Right lobe of liver (tissue), 6 donors: Measurements from ENCODE around the gene PIGZ. TPM values are rescaled to one million over a fixed set of nuclear protein-coding genes. Genes with fewer than 3 reads are reported as not detected.

Source experiments
- ATAC-seq, 4 donors: fragments of 200-7000 bp; cut with Tn5 transposase; one replicate each; pipeline ENCODE4 v1.9.1; 2020; ENCODE audit warnings: mild to moderate bottlenecking in 4 of 4, moderate library complexity in 4 of 4
- DNase-seq, 3 donors: peaks; one replicate each; pipeline ENCODE4 v3.0.0-alpha.2; 2020
- H3K27ac ChIP-seq, 3 donors: fragments of 200-600 bp; one replicate each; pipeline ENCODE4 v1.8.0; 2022
- H3K27me3 ChIP-seq, 2 donors: fragments of 200-600 bp; one replicate each; pipeline ENCODE4 v1.8.0; 2022
- H3K36me3 ChIP-seq, 4 donors: fragments of 200-600 bp; sonication (generic) in 1 of 4; one replicate each; pipeline versions ENCODE4 v1.5.1 to v1.8.0; 2017 to 2022; ENCODE audit warnings: control low read depth in 1 of 4
- H3K4me1 ChIP-seq, 4 donors: fragments of 200-600 bp; sonication (generic) in 1 of 4; one replicate each; pipeline versions ENCODE4 v1.5.1 to v1.8.0; 2017 to 2022; ENCODE audit warnings: control low read depth in 1 of 4
- H3K4me3 ChIP-seq, 3 donors: fragments of 200-600 bp; one replicate each; pipeline ENCODE4 v1.8.0; 2022
- H3K9me3 ChIP-seq, 4 donors: fragments of 200-600 bp; sonication (generic) in 1 of 4; one replicate each; pipeline versions ENCODE4 v1.5.1 to v1.8.0; 2017 to 2022; ENCODE audit warnings: control low read depth in 1 of 4
- POLR2A ChIP-seq: fragments of 450-650 bp; IDR thresholded peaks from one replicate; pipeline ENCODE4 v1.6.1; 2017; ENCODE audit warnings: antibody characterized with exemption, mild to moderate bottlenecking
- WGBS: methylation state at CpG from one replicate; pipeline ENCODE4 v1.1.6; 2018; ENCODE audit warnings: low coverage, low lambda C conversion rate; ENCODE audit not compliant: insufficient coverage; ENCODE audit errors: missing lambda C conversion rate; 5-methylcytosine and 5-hydroxymethylcytosine counted together
- intact Hi-C, 2 donors: fragments of 100-400 bp; cut with DNase I; formaldehyde crosslinking; loops; one replicate each; pipeline versions ENCODE4 v1.11.2 to v1.14.1; 2022
- total RNA-seq, 6 experiments: library from RNA; depleted of rRNA in 2 of 6; stranded (reverse); fragments of >200 nt in 2 of 6; fragmentation: NEBNext Ultra II Directional in 3 of 6; extraction: Animal tissue kit (Norgen Biotek cat#: 25700) in 3 of 6; gene quantifications; one replicate each; pipeline versions ENCODE4 v1.1.0 to v1.2.4, GENCODE V29; 2016 to 2023
- TF ChIP-seq, protein P1 (sequence below), 4 donors: fragments of 200-600 bp in 3 of 4; fragments of 450-650 bp in 1 of 4; IDR thresholded peaks; one replicate each; pipeline versions ENCODE4 v1.5.1 to v1.8.0; 2016 to 2022; ENCODE audit warnings: antibody characterized with exemption in 4 of 4, mild to moderate bottlenecking in 2 of 4
- donor health status: DM: no; HTN: yes; CAD: no.
- donor health status: DM: no; HTN: no; CAD: no.
- donor health status: DM: no; HTN: no; CAD: no.
- donor health status: DM: no; HTN: yes; CAD: no.
- donor health status: DM: no; HTN: yes; CAD: no.

PIGZ gene
- total RNA-seq, 6 experiments from 2014 or later: 1.2 to 2.8 (median 2.4) TPM

DNA sequence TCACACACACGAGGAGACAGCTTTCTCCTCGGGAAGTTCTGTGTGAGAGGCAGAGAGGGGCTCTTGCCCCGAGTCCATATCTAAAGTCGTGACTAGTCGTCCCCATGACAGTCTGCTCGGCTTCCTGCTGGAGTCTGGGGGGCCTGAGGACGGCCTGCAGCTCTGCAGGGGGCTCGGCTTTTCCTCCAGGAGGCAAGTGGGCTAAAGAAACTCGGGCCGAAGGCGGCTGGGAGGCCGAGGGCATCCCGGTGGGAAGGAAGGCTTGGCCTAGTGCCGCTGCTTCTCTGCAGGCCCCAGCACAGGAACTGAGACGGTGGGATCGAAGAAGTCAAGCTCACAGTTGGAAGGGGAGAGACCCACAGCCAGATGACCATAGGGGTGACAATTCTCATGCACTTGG is 25.4 kb upstream of the PIGZ start:
- no peak for TF ChIP-seq POLR2A
- TF ChIP-seq, protein P1, sequence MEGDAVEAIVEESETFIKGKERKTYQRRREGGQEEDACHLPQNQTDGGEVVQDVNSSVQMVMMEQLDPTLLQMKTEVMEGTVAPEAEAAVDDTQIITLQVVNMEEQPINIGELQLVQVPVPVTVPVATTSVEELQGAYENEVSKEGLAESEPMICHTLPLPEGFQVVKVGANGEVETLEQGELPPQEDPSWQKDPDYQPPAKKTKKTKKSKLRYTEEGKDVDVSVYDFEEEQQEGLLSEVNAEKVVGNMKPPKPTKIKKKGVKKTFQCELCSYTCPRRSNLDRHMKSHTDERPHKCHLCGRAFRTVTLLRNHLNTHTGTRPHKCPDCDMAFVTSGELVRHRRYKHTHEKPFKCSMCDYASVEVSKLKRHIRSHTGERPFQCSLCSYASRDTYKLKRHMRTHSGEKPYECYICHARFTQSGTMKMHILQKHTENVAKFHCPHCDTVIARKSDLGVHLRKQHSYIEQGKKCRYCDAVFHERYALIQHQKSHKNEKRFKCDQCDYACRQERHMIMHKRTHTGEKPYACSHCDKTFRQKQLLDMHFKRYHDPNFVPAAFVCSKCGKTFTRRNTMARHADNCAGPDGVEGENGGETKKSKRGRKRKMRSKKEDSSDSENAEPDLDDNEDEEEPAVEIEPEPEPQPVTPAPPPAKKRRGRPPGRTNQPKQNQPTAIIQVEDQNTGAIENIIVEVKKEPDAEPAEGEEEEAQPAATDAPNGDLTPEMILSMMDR (IDR thresholded peaks at IDR 0.05): no peak
- H3K4me1 ChIP-seq: no peaks in the 10 kb centered on the region
- no peaks in the 10 kb centered on the region for H3K9me3 ChIP-seq
- no peaks in the 10 kb centered on the region for H3K27me3 ChIP-seq
- WGBS: 76% methylated on average over 10 of the region's 16 CpGs
- ATAC-seq: no peak
- no peak overlapping the region for H3K4me3 ChIP-seq
- H3K36me3 ChIP-seq: no peaks in the 10 kb centered on the region
- intact Hi-C loops: no loop called here
- peak in 2 of 3 donors; percentile 18 to 33 for DNase-seq
- no peak overlapping the region for H3K27ac ChIP-seq

DNA sequence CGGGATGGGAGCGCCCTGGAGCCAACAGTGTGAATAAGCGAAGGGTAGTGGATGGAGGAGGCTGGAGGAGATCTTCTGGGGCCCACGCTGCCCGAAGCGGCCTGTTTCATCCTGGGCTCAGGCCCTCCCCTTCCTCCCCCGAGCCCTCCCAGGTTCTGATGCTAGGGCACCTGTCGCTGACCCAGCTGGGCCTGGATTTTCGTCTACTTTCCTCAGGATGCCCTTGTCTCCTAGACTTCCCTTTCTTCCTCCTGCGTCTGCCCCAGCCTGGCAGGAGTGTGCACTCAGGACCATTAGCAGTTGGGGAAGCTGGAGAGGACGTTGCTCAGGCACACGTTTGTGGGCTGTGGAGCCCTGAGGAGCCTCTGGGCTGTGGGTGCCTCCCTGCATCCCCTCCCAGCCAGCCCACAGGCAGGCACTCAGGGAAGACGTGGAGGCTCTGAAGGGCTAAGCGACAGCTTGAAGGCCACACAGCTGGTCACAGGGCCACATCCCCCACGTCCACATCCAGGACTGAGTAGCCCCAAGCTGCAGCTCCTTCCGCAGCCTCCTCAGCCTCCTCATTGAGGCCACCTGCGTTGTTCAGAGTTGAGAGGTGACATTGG is 23.9 kb upstream of the PIGZ start:
- DNase-seq (peak in 1 of 3 donors; percentile 30), ATAC-seq (no peak)
- WGBS: 82% methylated on average over 4 of the region's 17 CpGs
- H3K27ac ChIP-seq: no peak overlapping the region
- no peaks in the 10 kb centered on the region for H3K36me3 ChIP-seq
- no peak for TF ChIP-seq POLR2A
- TF ChIP-seq, protein P1 (IDR thresholded peaks at IDR 0.05): no peak
- H3K4me1 ChIP-seq: no peaks in the 10 kb centered on the region
- intact Hi-C loops: no loop called here
- H3K9me3 ChIP-seq: no peaks in the 10 kb centered on the region
- no peak overlapping the region for H3K4me3 ChIP-seq
- no peaks in the 10 kb centered on the region for H3K27me3 ChIP-seq

DNA sequence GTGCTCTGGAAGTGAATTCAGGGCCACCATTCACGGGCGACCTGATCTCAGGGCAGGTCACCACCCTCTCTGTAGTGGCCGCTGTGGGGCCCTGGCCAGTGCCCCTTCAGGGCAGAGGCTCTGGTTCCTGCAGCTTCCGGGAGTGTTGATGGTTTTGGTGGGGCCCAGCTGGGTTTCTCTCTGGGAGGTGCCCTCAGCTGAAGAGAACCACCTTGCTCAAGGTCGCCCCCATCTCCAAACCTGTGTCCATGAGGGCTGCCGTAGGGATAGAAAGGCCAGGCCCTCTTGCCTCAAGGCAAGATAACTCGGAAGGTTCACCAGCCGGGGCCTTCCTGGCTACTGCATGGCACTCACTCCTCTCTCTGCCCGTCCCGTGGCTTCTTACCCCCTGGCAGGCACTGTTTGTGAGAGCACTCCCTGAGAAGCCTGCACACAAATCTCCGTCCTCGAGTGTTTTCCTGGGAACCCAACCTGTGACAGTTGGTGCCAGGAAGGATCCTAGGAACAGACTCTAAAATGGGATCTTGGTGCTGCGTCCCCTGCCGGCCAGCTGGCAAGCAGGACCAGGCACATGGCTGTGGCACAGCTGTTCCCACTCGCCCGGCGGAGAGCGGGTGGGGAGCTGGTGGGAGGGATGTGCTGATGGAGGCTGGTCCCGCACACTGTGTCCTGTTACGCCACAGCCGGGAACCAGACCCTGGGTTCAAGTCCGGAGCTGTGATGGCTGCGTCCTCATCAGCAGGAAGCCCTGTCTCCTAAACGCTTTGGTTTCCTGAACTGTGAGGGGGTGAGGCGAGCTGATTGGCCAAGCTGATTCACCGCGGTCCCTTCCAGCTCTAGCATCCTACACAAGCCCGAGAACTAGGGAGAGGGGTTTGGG is 23.2 kb upstream of the PIGZ start:
- no peak for TF ChIP-seq POLR2A
- TF ChIP-seq, protein P1 (IDR thresholded peaks at IDR 0.05): no peak
- intact Hi-C loops: no loop called here
- DNase-seq: no peak
- no peak overlapping the region for H3K4me3 ChIP-seq
- H3K27me3 ChIP-seq: no peaks in the 10 kb centered on the region
- 93% methylated on average over 3 of the region's 28 CpGs for WGBS
- H3K36me3 ChIP-seq: no peaks in the 10 kb centered on the region
- no peaks in the 10 kb centered on the region for H3K9me3 ChIP-seq
- H3K27ac ChIP-seq: no peak overlapping the region
- no peaks in the 10 kb centered on the region for H3K4me1 ChIP-seq
- ATAC-seq: no peak

DNA sequence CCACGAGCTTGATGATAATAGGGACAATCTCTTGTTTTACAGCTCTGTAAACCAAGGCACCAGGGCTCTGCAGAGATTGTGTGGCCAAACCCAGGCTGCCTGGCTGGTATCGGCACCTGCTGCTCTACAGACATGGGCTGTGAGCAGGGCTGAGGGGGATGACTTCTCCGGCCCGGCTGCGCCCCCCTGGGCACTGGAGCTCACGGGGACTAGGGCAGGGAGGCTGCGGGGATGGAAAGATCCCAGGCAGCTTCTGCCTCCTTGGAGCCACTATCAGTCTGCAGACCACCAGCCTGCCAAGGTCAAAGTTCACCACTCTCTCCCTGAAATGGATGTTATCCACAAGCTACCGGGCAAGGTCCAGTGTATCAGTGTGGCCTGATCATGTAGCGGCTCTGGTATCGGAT is 22.0 kb upstream of the PIGZ start:
- 70% methylated on average over 4 of the region's 10 CpGs for WGBS
- DNase-seq: peak in 2 of 3 donors; percentile 24 to 27
- no peaks in the 10 kb centered on the region for H3K27me3 ChIP-seq
- no peaks in the 10 kb centered on the region for H3K9me3 ChIP-seq
- no peak overlapping the region for H3K4me3 ChIP-seq
- no peak for ATAC-seq
- H3K36me3 ChIP-seq: no peaks in the 10 kb centered on the region
- no peak overlapping the region for H3K27ac ChIP-seq
- intact Hi-C loops: no loop called here
- no peak for TF ChIP-seq POLR2A
- TF ChIP-seq, protein P1 (IDR thresholded peaks at IDR 0.05): no peak
- H3K4me1 ChIP-seq: no peaks in the 10 kb centered on the region
